HG03354 (cell line): Measurements from ENCODE around the gene RRM2.
"Not testable (repeated sequence)": the region's sequence is repeated elsewhere in the genome, so short reads cannot be mapped to it uniquely, and the experiment has no call there.

ENCODE experiments used
- ATAC-seq: cut with Tn5 transposase; IDR thresholded peaks from one replicate; pipeline ENCODE4 v1.9.1; 2021; ENCODE audit warnings: mild to moderate bottlenecking; ENCODE audit not compliant: unreplicated experiment, poor library complexity, severe bottlenecking

The RRM2 gene

GRCh38 chr2:10147050-10147660 is 24.6 kb downstream of the RRM2 start:
- not testable (repeated sequence) for ATAC-seq

DNA sequence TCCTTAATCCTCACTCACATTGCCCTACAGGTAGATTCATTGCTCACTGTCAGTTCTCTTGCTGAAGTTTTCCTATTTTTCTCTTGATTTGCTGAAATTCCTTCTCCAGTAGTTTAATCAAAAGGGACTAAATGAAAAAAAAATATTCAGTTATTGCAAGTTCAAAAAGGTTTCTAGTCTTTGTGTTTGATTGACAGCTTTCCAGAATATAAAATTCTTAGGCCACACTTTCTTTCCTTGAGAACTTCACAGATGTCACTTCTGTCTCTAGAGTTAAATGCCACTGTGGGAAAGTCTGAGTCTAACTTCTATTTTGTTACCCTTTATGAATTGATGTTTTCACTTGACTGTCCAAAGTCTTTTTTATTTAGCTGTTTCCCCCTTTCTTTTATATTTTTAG is 25.7 kb downstream of the RRM2 start:
- ATAC-seq = no peak

GRCh38 chr2:10149635-10150034 is 27.1 kb downstream of the RRM2 start:
- ATAC-seq = no peak

GRCh38 chr2:10150436-10150835 is 27.9 kb downstream of the RRM2 start:
- ATAC-seq = no peak

DNA sequence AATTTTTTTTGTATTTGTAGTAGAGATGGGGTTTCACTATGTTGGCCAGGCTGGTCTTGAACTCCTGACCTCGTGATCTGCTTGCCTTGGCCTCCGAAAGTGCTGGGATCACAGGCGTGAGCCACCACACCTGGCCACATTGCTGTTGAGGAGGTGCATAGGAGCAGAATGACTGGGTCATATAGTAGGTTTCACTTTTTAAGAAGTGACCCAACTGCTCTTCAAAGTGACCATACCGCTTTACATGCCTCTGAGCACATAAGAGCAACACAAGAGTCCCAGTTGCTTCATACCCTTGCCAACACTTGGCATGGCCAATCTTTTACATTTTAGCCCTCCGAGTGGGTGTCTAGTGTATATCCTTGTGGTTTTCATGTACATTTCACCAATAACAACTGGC is 28.9 kb downstream of the RRM2 start:
- ATAC-seq = no peak

DNA sequence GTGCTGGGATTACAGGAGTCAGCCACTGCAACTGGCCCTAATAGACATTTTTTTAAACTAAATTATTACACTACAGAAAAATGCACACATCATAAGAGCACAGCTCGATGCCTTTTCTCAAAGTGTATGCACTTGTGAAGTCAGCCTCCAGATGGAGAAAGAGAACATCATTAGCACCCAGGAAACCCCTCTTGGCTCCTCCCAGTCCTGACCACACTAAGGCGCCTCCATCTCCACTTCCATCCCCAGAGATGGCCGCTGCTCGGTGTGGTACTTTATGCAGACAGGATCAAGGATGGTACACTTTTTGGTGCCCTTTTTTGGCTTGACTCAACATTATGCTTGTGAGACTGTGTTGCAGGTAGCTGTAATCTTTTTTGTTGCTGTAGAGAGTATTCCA is 34.8 kb downstream of the RRM2 start:
- ATAC-seq = no peak

- ATAC-seq = no peak
Observed at GRCh38 chr2:10158681-10159080, 36.1 kb downstream of the RRM2 start.

DNA sequence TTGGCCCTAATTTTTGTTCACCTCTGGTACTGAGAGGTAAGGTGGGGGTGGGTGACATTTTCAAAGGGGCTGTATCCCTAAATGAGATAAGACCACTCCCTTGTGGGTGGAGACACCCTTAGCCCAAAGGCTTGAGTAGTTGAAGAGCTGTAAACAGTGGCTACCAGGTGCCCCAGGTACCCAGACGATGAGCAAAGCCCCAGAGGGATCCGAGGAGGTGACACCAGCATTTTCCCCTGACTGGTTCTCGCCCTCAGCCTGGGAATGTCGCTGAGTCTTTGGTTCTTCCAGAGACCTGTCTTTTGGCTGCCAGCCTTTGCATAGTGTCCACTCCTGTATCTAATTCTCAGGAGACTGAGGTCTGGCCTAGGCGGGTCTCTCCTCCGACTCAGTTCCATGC is 36.5 kb downstream of the RRM2 start:
- no peak for ATAC-seq

DNA sequence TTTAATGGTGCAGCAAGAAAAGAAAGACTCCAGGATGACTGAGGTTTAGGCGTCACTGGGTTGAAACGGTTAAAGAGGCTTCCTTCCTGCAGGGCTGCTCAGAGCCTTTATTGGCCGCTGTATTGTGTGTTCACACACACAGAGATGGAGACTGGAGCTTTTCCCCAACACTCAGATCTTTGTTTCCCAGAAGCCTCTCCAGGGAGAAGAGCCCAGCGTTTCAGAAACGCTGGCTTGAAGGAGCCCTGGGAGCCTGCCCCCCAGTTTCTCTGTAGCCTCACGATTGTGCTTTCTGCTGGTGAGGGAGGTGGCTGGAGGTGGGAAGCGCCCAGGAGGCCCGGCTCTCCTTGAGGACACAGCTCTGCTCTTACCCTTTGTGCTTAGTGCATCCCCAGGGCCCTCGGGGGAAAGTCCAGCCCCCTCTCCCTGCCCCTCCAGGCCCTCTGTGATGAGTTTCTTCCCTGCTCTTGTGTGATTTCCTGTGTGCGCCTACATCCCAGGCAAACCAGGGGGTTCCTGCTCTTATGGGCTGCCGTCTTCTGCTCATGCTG is 37.1 kb downstream of the RRM2 start:
- no peak for ATAC-seq

GRCh38 chr2:10160203-10160955 is 37.8 kb downstream of the RRM2 start:
- ATAC-seq = no peak

- no peak for ATAC-seq
Observed at GRCh38 chr2:10161206-10161931, 38.8 kb downstream of the RRM2 start.

- no peak for ATAC-seq
Observed at GRCh38 chr2:10161961-10162441, 39.5 kb downstream of the RRM2 start.

- ATAC-seq = no peak
Observed at GRCh38 chr2:10162586-10163497, 40.3 kb downstream of the RRM2 start.

GRCh38 chr2:10163498-10164486 is 41.3 kb downstream of the RRM2 start:
- no peak for ATAC-seq

- no peak for ATAC-seq
Observed at GRCh38 chr2:10164601-10165000, 42.1 kb downstream of the RRM2 start.

- no peak for ATAC-seq
Observed at GRCh38 chr2:10165282-10165681, 42.7 kb downstream of the RRM2 start.

DNA sequence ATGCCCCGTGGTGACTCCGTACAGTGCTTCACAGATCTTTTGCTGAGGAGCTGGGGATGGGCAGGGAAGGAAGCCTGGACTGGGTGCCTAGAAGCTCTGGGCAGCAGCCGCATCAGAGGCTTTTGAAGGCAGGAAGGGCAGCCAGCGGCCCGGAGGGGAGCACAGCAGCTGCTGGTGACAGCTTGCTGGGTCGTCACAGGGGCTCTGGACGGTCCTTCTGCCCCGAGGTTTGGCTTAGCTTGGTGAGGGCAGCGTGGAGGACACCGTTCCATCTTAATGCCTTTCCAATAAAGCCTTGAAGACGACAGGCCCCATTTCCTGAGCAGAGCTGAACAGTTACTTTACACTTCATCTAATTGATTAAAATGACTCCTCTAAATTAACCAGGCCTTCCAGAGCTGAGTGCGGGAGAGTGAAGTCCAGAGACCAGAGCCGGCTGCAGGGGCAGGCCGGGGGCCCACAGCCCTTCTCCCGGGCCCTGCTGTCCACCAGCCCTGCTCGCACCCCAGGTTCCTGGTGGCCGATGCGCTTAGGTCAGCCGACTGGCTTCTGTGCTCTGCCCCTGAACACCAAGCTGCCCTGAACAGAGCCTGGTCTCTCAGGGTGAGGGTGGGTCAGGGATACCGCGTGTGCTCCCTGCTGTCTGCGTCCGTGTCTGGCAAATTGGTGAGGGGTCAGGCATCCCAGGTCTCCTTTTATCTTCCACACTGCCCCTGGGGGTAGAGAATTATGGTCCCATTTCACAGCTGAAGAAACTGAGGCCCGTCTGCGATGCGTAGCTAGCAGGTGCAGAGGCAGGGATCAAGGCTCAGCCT is 43.5 kb downstream of the RRM2 start:
- no peak for ATAC-seq
